ENCODE results near the gene SLX4IP.

The SLX4IP gene

GRCh38 chr20:10478930-10479329 is 43.8 kb downstream of the SLX4IP start:
- TF ChIP-seq FOXP2 (optimal IDR thresholded peaks at IDR 0.05; ENCODE audit: borderline replicate concordance, extremely low read depth, extremely low read length, insufficient read depth), result no peak
- TF ChIP-seq SIN3A (IDR thresholded peaks at IDR 0.05; ENCODE audit: borderline replicate concordance, insufficient read depth, low read length), result no peak
- TF ChIP-seq POLR2AphosphoS5 (IDR thresholded peaks at IDR 0.05; ENCODE audit: low read depth, low read length), result no peak
- no peak for TF ChIP-seq TAF1 (IDR thresholded peaks at IDR 0.05; ENCODE audit: borderline replicate concordance, insufficient read depth, low read length)

GRCh38 chr20:10481676-10482075 is 46.6 kb downstream of the SLX4IP start:
- TF ChIP-seq SIN3A (IDR thresholded peaks at IDR 0.05; ENCODE audit: borderline replicate concordance, insufficient read depth, low read length), result no peak
- TF ChIP-seq TAF1 (IDR thresholded peaks at IDR 0.05; ENCODE audit: borderline replicate concordance, insufficient read depth, low read length), result no peak
- TF ChIP-seq, protein P1, sequence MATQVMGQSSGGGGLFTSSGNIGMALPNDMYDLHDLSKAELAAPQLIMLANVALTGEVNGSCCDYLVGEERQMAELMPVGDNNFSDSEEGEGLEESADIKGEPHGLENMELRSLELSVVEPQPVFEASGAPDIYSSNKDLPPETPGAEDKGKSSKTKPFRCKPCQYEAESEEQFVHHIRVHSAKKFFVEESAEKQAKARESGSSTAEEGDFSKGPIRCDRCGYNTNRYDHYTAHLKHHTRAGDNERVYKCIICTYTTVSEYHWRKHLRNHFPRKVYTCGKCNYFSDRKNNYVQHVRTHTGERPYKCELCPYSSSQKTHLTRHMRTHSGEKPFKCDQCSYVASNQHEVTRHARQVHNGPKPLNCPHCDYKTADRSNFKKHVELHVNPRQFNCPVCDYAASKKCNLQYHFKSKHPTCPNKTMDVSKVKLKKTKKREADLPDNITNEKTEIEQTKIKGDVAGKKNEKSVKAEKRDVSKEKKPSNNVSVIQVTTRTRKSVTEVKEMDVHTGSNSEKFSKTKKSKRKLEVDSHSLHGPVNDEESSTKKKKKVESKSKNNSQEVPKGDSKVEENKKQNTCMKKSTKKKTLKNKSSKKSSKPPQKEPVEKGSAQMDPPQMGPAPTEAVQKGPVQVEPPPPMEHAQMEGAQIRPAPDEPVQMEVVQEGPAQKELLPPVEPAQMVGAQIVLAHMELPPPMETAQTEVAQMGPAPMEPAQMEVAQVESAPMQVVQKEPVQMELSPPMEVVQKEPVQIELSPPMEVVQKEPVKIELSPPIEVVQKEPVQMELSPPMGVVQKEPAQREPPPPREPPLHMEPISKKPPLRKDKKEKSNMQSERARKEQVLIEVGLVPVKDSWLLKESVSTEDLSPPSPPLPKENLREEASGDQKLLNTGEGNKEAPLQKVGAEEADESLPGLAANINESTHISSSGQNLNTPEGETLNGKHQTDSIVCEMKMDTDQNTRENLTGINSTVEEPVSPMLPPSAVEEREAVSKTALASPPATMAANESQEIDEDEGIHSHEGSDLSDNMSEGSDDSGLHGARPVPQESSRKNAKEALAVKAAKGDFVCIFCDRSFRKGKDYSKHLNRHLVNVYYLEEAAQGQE (IDR thresholded peaks at IDR 0.05; ENCODE audit: insufficient read depth in 1 of 2, low read depth in 2 of 2, low read length in 2 of 2), result no peak
- TF ChIP-seq POLR2AphosphoS5 (IDR thresholded peaks at IDR 0.05; ENCODE audit: low read depth, low read length), result no peak
- TF ChIP-seq FOXP2 (optimal IDR thresholded peaks at IDR 0.05; ENCODE audit: borderline replicate concordance, extremely low read depth, extremely low read length, insufficient read depth), result no peak

- TF ChIP-seq, protein P1 (IDR thresholded peaks at IDR 0.05; ENCODE audit: insufficient read depth in 1 of 2, low read depth in 2 of 2, low read length in 2 of 2), result no peak
- TF ChIP-seq TAF1 (IDR thresholded peaks at IDR 0.05; ENCODE audit: borderline replicate concordance, insufficient read depth, low read length) (no peak), POLR2AphosphoS5 (IDR thresholded peaks at IDR 0.05; ENCODE audit: low read depth, low read length) (no peak), FOXP2 (optimal IDR thresholded peaks at IDR 0.05; ENCODE audit: borderline replicate concordance, extremely low read depth, extremely low read length, insufficient read depth) (no peak), SIN3A (IDR thresholded peaks at IDR 0.05; ENCODE audit: borderline replicate concordance, insufficient read depth, low read length) (no peak)
These were observed 48.6 kb downstream of the SLX4IP start for GRCh38 chr20:10483691-10484090.

DNA sequence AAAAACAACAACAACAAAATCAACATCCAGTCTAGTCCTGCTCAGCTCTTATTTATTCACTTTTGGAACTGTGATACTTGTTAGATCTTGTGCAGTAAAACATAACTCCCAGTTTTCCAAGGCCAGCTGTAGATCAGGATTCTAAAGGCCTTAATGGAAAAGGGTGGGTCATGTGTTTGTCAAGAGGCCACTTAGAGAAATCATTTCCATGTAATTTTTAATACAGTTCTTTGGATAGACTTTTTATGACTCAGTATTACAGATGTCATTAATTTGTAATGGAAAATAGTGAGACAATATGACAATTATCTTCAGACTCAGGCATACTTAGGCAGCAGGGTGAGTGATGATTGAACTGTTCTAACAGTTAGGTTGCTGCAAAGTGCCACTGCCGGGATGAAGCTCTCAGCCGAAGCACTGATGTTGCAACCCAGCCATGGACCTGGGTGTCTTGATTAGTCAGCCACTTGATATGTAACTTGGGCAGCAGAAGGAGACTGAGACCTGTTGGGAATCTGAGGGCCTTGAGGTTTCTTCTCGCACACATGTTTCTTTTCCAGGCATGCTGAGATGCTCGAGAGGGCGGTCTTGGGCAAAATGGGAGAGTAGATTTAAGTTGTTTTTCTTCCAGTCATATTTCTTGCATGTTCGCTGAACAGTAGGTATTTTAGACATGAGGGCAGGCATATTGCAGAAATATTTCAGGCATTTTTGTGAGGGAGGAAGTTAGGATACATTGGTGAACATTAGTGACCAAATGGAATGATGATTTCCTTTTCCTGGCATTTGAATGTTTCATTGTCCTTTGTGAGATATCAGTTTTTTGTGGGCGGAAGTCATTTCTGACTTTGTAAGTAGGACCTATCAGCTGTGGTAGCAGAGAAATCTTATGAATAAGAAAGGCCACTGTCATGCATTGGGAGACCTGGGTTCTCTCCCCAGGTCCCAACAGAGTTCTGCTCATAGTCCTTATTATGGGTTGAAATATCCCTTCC is 52.3 kb downstream of the SLX4IP start:
- TF ChIP-seq, protein P1 (IDR thresholded peaks at IDR 0.05; ENCODE audit: insufficient read depth in 1 of 2, low read depth in 2 of 2, low read length in 2 of 2), result no peak
- TF ChIP-seq POLR2AphosphoS5 (IDR thresholded peaks at IDR 0.05; ENCODE audit: low read depth, low read length) (no peak), SIN3A (IDR thresholded peaks at IDR 0.05; ENCODE audit: borderline replicate concordance, insufficient read depth, low read length) (no peak), FOXP2 (optimal IDR thresholded peaks at IDR 0.05; ENCODE audit: borderline replicate concordance, extremely low read depth, extremely low read length, insufficient read depth) (no peak), TAF1 (IDR thresholded peaks at IDR 0.05; ENCODE audit: borderline replicate concordance, insufficient read depth, low read length) (no peak)

- TF ChIP-seq TAF1 (IDR thresholded peaks at IDR 0.05; ENCODE audit: borderline replicate concordance, insufficient read depth, low read length) (no peak), POLR2AphosphoS5 (IDR thresholded peaks at IDR 0.05; ENCODE audit: low read depth, low read length) (no peak), SIN3A (IDR thresholded peaks at IDR 0.05; ENCODE audit: borderline replicate concordance, insufficient read depth, low read length) (no peak), FOXP2 (optimal IDR thresholded peaks at IDR 0.05; ENCODE audit: borderline replicate concordance, extremely low read depth, extremely low read length, insufficient read depth) (no peak)
- TF ChIP-seq, protein P1 (IDR thresholded peaks at IDR 0.05; ENCODE audit: insufficient read depth in 1 of 2, low read depth in 2 of 2, low read length in 2 of 2), result no peak
These were observed 53.4 kb downstream of the SLX4IP start for GRCh38 chr20:10488534-10488933.

Data from PFSK-1 (cell line).